ENCODE measurements around the gene GPATCH8. TPM values are rescaled to one million over a fixed set of nuclear protein-coding genes. Genes with fewer than 3 reads are reported as not detected.

Gene GPATCH8
- total RNA-seq, 1 experiment from 2014 or later = 22.7 TPM

- Histone ChIP-seq H3K9me3 (ENCODE audit: low read length) (no peaks in the 10 kb centered on the region), H3K4me1 (ENCODE audit: insufficient read depth, low read length) (peaks cover 40% of the 10 kb centered on the region), H3K27ac (ENCODE audit: low read length) (peak overlapping the region; percentile 54; the same call in 1 of the 2 replicates), H3K4me3 (ENCODE audit: low read length) (no peak overlapping the region), H4K20me1 (ENCODE audit: low read length) (no peaks in the 10 kb centered on the region), H3K9ac (ENCODE audit: low read length) (no peak overlapping the region), H3K79me2 (ENCODE audit: low read length) (no peaks in the 10 kb centered on the region), H3K36me3 (ENCODE audit: low read depth, low read length) (no peaks in the 10 kb centered on the region), H3F3A (ENCODE audit: low read length, unreplicated experiment) (no peaks in the 10 kb centered on the region), H2AFZ (ENCODE audit: low read length) (peak overlapping the region; percentile 67; the same call in 1 of the 2 replicates), H3K27me3 (ENCODE audit: low read length) (no peaks in the 10 kb centered on the region), H3K4me2 (ENCODE audit: low read length) (peak overlapping the region; percentile 38; the same call in 1 of the 2 replicates), H3K9me2 (replicated peaks; ENCODE audit: low read length) (no peaks in the 10 kb centered on the region)
- TF ChIP-seq CTCF (conservative IDR thresholded peaks at IDR 0.05; ENCODE audit: low read depth, low read length) (no peak), EZH2 (IDR thresholded peaks at IDR 0.05; ENCODE audit: low read length, unreplicated experiment) (no peak), EZH2phosphoT487 (IDR thresholded peaks at IDR 0.05; ENCODE audit: borderline replicate concordance, low read length) (no peak)
- ChIA-PET CTCF (interaction anchor here (0.7 kb wide), 1 partner anchor 14 kb away, joined by 3 read pairs; no protein-coding TSS in a partner anchor), POLR2A (ENCODE audit: unreplicated experiment) (interaction anchor here (0.7 kb wide), 1 partner anchor 96 kb away, joined by 3 read pairs; no protein-coding TSS in a partner anchor)
- DNase-seq (no peak), ATAC-seq (no peak)
- no TSS peak for BruUV-seq (replicated peaks)
- intact Hi-C loops (cut with micrococcal nuclease) = no loop called here
Observed at GRCh38 chr17:44547625-44548267, 44.5 kb upstream of the GPATCH8 start.

- peak; percentile 51 for ATAC-seq
- Histone ChIP-seq H3K9me3 (ENCODE audit: low read length) (no peaks in the 10 kb centered on the region), H3K36me3 (ENCODE audit: low read depth, low read length) (no peaks in the 10 kb centered on the region), H3K4me2 (ENCODE audit: low read length) (peak overlapping the region; percentile 38), H3K27ac (ENCODE audit: low read length) (peak overlapping the region; percentile 54), H3K27me3 (ENCODE audit: low read length) (no peaks in the 10 kb centered on the region), H3F3A (ENCODE audit: low read length, unreplicated experiment) (no peaks in the 10 kb centered on the region), H3K79me2 (ENCODE audit: low read length) (no peaks in the 10 kb centered on the region), H2AFZ (ENCODE audit: low read length) (peak overlapping the region; percentile 67), H3K4me1 (ENCODE audit: insufficient read depth, low read length) (peaks cover 47% of the 10 kb centered on the region), H3K9ac (ENCODE audit: low read length) (peak overlapping the region; percentile 14; the same call in 1 of the 2 replicates), H3K4me3 (ENCODE audit: low read length) (no peak overlapping the region), H4K20me1 (ENCODE audit: low read length) (no peaks in the 10 kb centered on the region), H3K9me2 (replicated peaks; ENCODE audit: low read length) (no peaks in the 10 kb centered on the region)
- peak; percentile 64 for DNase-seq
- BruUV-seq (replicated peaks) = TSS peak; percentile 73
- intact Hi-C loops (cut with micrococcal nuclease) = no loop called here
- CTCF ChIA-PET = interaction anchor here (0.6 to 0.8 kb wide), 3 partner anchors 10 to 26 kb away, joined by 3 read pairs; partner anchors contain the start of gene FZD2
- POLR2A ChIA-PET (ENCODE audit: unreplicated experiment) = interaction anchor here (0.5 to 1.0 kb wide), 3 partner anchors 9 to 97 kb away, joined by 3 to 15 read pairs (median 3); partner anchors contain the start of gene FZD2
- TF ChIP-seq CTCF (conservative IDR thresholded peaks at IDR 0.05; ENCODE audit: low read depth, low read length) (no peak), EZH2 (IDR thresholded peaks at IDR 0.05; ENCODE audit: low read length, unreplicated experiment) (no peak), EZH2phosphoT487 (IDR thresholded peaks at IDR 0.05; ENCODE audit: borderline replicate concordance, low read length) (no peak)
Observed at GRCh38 chr17:44546671-44547606, 43.7 kb upstream of the GPATCH8 start.

Measured in PC-3 (cell line).